Cardiac fibroblast (primary cell): ENCODE measurements around the gene KLK4.

Source experiments
- DNase-seq, 2 donors: peaks; one replicate each; pipeline versions ENCODE4 v3.0.0 to v3.0.0-alpha.2; 2010; ENCODE audit warnings: low read depth in 2 of 2
- H3K4me3 ChIP-seq, 2 donors: replicated peaks in 1 of 2; 1 replicate in 1 of 2; 2 replicates in 1 of 2; pipeline ENCODE4 v1.5.1; 2011; ENCODE audit warnings: low read depth in 2 of 2, low read length in 2 of 2, mild to moderate bottlenecking in 2 of 2, moderate library complexity in 1 of 2
- CTCF ChIP-seq: IDR thresholded peaks from one replicate; pipeline ENCODE4 v1.5.1; 2011; ENCODE audit warnings: low read depth, mild to moderate bottlenecking, low read length, inconsistent platforms

KLK4 gene

GRCh38 chr19:50908336-50908735 is 2.9 kb downstream of the KLK4 start:
- no peak for TF ChIP-seq CTCF
- no peak for DNase-seq
- no peak overlapping the region for H3K4me3 ChIP-seq

GRCh38 chr19:50906217-50906616 is 5.0 kb downstream of the KLK4 start:
- H3K4me3 ChIP-seq = no peak overlapping the region
- peak; percentile 36 for TF ChIP-seq CTCF
- DNase-seq = peak in 1 of 2 donors; percentile 21

- no peak overlapping the region for H3K4me3 ChIP-seq
- no peak for DNase-seq
- TF ChIP-seq CTCF = no peak
Measured at GRCh38 chr19:50902640-50903039, 8.6 kb downstream of the KLK4 start.

- no peak overlapping the region for H3K4me3 ChIP-seq
- no peak for TF ChIP-seq CTCF
- DNase-seq = no peak
Measured at GRCh38 chr19:50899569-50899968, 11.6 kb downstream of the KLK4 start.

- DNase-seq = no peak
- no peak for TF ChIP-seq CTCF
- H3K4me3 ChIP-seq = no peak overlapping the region
Measured at GRCh38 chr19:50898018-50898417, 13.2 kb downstream of the KLK4 start.

- TF ChIP-seq CTCF = no peak
- DNase-seq = no peak
- no peak overlapping the region for H3K4me3 ChIP-seq
Measured at GRCh38 chr19:50897612-50898011, 13.6 kb downstream of the KLK4 start.

- no peak overlapping the region for H3K4me3 ChIP-seq
- TF ChIP-seq CTCF = no peak
- DNase-seq = no peak
Measured at GRCh38 chr19:50897191-50897607, 14.0 kb downstream of the KLK4 start.
